IMR-90 (cell line): ENCODE measurements around the gene CNOT6. TPM values are rescaled to one million over a fixed set of nuclear protein-coding genes. Genes with fewer than 3 reads are reported as not detected.

Experiments used
- ATAC-seq: fragments of 200-7000 bp; cut with Tn5 transposase; 2 replicates; pipeline ENCODE4 v1.9.1; 2020; ENCODE audit warnings: low read depth, mild to moderate bottlenecking, moderate library complexity
- BruUV-seq: library from RNA; stranded (reverse); fragments of 400-500 nt; replicated peaks from 2 replicates; lab custom pipeline; 2021; lab: Mats Ljungman, UMichigan
- CTCF ChIA-PET: fragments of 300-600 bp; formaldehyde crosslinking; extraction: SDS; loops from one replicate; lab custom pipeline; 2021; ENCODE audit warnings: antibody characterized with exemption; lab: Yijun Ruan, JAX
- POLR2A ChIA-PET: fragments of 300-600 bp; sonication (Branson Sonifier 250); formaldehyde crosslinking; loops from one replicate; lab custom pipeline; 2022; ENCODE audit warnings: antibody characterized with exemption; ENCODE audit not compliant: unreplicated experiment; lab: Charles Lee
- DNase-seq: peaks from one replicate; pipeline ENCODE4 v3.0.0; 2013
- H2AFZ ChIP-seq: replicated peaks from 2 replicates; pipeline ENCODE3; 2013; ENCODE audit warnings: low read length, mild to moderate bottlenecking; ENCODE audit not compliant: poor library complexity
- H2AK5ac ChIP-seq: 2 replicates; pipeline ENCODE4 v1.6.1; 2013; ENCODE audit warnings: low read depth, low read length, inconsistent platforms
- H2AK9ac ChIP-seq: replicated peaks from 2 replicates; pipeline ENCODE3; 2013; ENCODE audit warnings: mild to moderate bottlenecking, low read depth, low read length, moderate library complexity; ENCODE audit not compliant: poor library complexity
- H2BK120ac ChIP-seq: 2 replicates; pipeline ENCODE4 v1.6.1; 2013; ENCODE audit warnings: low read depth, low read length, inconsistent platforms
- H2BK15ac ChIP-seq: 3 replicates; pipeline ENCODE4 v1.6.1; 2013; ENCODE audit warnings: low read depth, low read length, inconsistent platforms
- H2BK20ac ChIP-seq: 2 replicates; pipeline ENCODE4 v1.6.1; 2013; ENCODE audit warnings: low read depth, mild to moderate bottlenecking, inconsistent platforms, low read length, moderate library complexity
- H2BK5ac ChIP-seq: 2 replicates; pipeline ENCODE4 v1.6.1; 2013; ENCODE audit warnings: mild to moderate bottlenecking, low read depth, low read length, inconsistent platforms; ENCODE audit not compliant: poor library complexity, severe bottlenecking
- H3K14ac ChIP-seq: replicated peaks from 2 replicates; pipeline ENCODE4 v1.6.1; 2013; ENCODE audit warnings: low read depth, low read length, inconsistent platforms
- H3K18ac ChIP-seq: 2 replicates; pipeline ENCODE4 v1.6.1; 2013; ENCODE audit warnings: low read depth, low read length, control low read depth
- H3K23ac ChIP-seq: 2 replicates; pipeline ENCODE4 v1.6.1; 2013; ENCODE audit warnings: low read depth, low read length, inconsistent platforms
- H3K27ac ChIP-seq: 2 replicates; pipeline ENCODE4 v1.5.1; 2013; ENCODE audit warnings: mild to moderate bottlenecking, control low read depth, low read length; ENCODE audit not compliant: insufficient read depth
- H3K27me3 ChIP-seq: 2 replicates; pipeline ENCODE4 v1.6.1; 2013; ENCODE audit warnings: low read length; ENCODE audit not compliant: control insufficient read depth, insufficient read depth
- H3K36me3 ChIP-seq: 2 replicates; pipeline ENCODE4 v1.6.1; 2013; ENCODE audit warnings: low read length, mixed read lengths; ENCODE audit not compliant: control insufficient read depth, insufficient read depth
- H3K4ac ChIP-seq: 2 replicates; pipeline ENCODE4 v1.6.1; 2013; ENCODE audit warnings: low read depth, low read length, inconsistent platforms
- H3K4me1 ChIP-seq: 2 replicates; pipeline ENCODE4 v1.6.1; 2013; ENCODE audit warnings: low read length, mixed read lengths; ENCODE audit not compliant: control insufficient read depth, insufficient read depth
- H3K4me2 ChIP-seq: 2 replicates; pipeline ENCODE4 v1.6.1; 2013; ENCODE audit warnings: low read depth, mild to moderate bottlenecking, control low read depth, low read length, moderate library complexity
- H3K4me3 ChIP-seq: 2 replicates; pipeline ENCODE4 v1.5.1; 2013; ENCODE audit warnings: low read depth, mild to moderate bottlenecking, control low read depth, low read length, moderate library complexity; ENCODE audit not compliant: insufficient read depth
- H3K56ac ChIP-seq: 2 replicates; pipeline ENCODE4 v1.6.1; 2013; ENCODE audit warnings: low read length, inconsistent platforms; ENCODE audit not compliant: insufficient read depth; ENCODE audit errors: extremely low read depth
- H3K79me1 ChIP-seq, 2 experiments: 2 replicates each; pipeline ENCODE4 v1.6.1; 2013; ENCODE audit warnings: low read length in 2 of 2, inconsistent platforms in 1 of 2, low read depth in 1 of 2
- H3K9ac ChIP-seq: 2 replicates; pipeline ENCODE4 v1.6.1; 2013; ENCODE audit warnings: low read depth, low read length, control low read depth
- H3K9me1 ChIP-seq: 2 replicates; pipeline ENCODE4 v1.6.1; 2013; ENCODE audit warnings: low read length, inconsistent platforms; ENCODE audit not compliant: insufficient read depth
- H3K9me3 ChIP-seq: 2 replicates; pipeline ENCODE4 v1.6.1; 2013; ENCODE audit warnings: low read length; ENCODE audit not compliant: control insufficient read depth, insufficient read depth
- H4K20me1 ChIP-seq: 2 replicates; pipeline ENCODE4 v1.6.1; 2013; ENCODE audit warnings: low read length, inconsistent platforms; ENCODE audit not compliant: insufficient read depth
- H4K5ac ChIP-seq: 2 replicates; pipeline ENCODE4 v1.6.1; 2013; ENCODE audit warnings: mild to moderate bottlenecking, low read depth, low read length, control low read depth
- H4K8ac ChIP-seq, 2 experiments: 2 replicates each; pipeline ENCODE4 v1.6.1; 2013; ENCODE audit warnings: low read depth in 2 of 2, low read length in 2 of 2, control low read depth in 1 of 2, inconsistent platforms in 1 of 2
- H4K91ac ChIP-seq: 2 replicates; pipeline ENCODE4 v1.6.1; 2013; ENCODE audit warnings: low read depth, low read length, inconsistent platforms; ENCODE audit not compliant: insufficient read depth
- BHLHE40 ChIP-seq: fragments of 150-350 bp; IDR thresholded peaks from 2 replicates; pipeline ENCODE4 v1.6.1; 2016; ENCODE audit warnings: mild to moderate bottlenecking, low read depth, low read length
- CEBPB ChIP-seq: IDR thresholded peaks from 2 replicates; pipeline ENCODE4 v1.6.1; 2012; ENCODE audit warnings: low read depth, low read length, improper control_type of control experiment
- CHD1 ChIP-seq: IDR thresholded peaks from 2 replicates; pipeline ENCODE4 v1.6.1; 2012; ENCODE audit warnings: low read depth, low read length, improper control_type of control experiment
- CTCF ChIP-seq: conservative IDR thresholded peaks from 2 replicates; pipeline ENCODE4 v1.5.1; 2012; ENCODE audit warnings: mild to moderate bottlenecking, low read depth, low read length, improper control_type of control experiment
- FOS ChIP-seq: fragments of 150-350 bp; IDR thresholded peaks from 2 replicates; pipeline ENCODE4 v1.6.1; 2016; ENCODE audit warnings: low read depth, low read length
- MAZ ChIP-seq: IDR thresholded peaks from 2 replicates; pipeline ENCODE4 v1.6.1; 2012; ENCODE audit warnings: low read depth, mild to moderate bottlenecking, low read length, improper control_type of control experiment, moderate library complexity, borderline replicate concordance
- MXI1 ChIP-seq: IDR thresholded peaks from 2 replicates; pipeline ENCODE4 v1.6.1; 2012; ENCODE audit warnings: low read depth, mild to moderate bottlenecking, low read length, moderate library complexity, borderline replicate concordance
- NFE2L2 ChIP-seq: fragments of 150-350 bp; IDR thresholded peaks from 2 replicates; pipeline ENCODE4 v1.6.1; 2016; ENCODE audit warnings: low read depth, mild to moderate bottlenecking, low read length
- POLR2A ChIP-seq: IDR thresholded peaks from 2 replicates; pipeline ENCODE4 v1.6.1; 2012; ENCODE audit warnings: mild to moderate bottlenecking, low read depth, low read length
- RAD21 ChIP-seq: IDR thresholded peaks from 2 replicates; pipeline ENCODE4 v1.6.1; 2012; ENCODE audit warnings: low read length, improper control_type of control experiment
- RCOR1 ChIP-seq: IDR thresholded peaks from 2 replicates; pipeline ENCODE4 v1.6.1; 2012; ENCODE audit warnings: mild to moderate bottlenecking, low read length, improper control_type of control experiment; ENCODE audit not compliant: insufficient replicate concordance
- RFX5 ChIP-seq: IDR thresholded peaks from 2 replicates; pipeline ENCODE4 v1.8.0; 2012; ENCODE audit warnings: low read depth, mild to moderate bottlenecking, low read length, moderate library complexity
- SMC3 ChIP-seq: fragments of 150-350 bp; IDR thresholded peaks from 2 replicates; pipeline ENCODE4 v1.6.1; 2016; ENCODE audit warnings: low read depth, mild to moderate bottlenecking, antibody characterized with exemption, low read length, moderate library complexity
- USF2 ChIP-seq: fragments of 150-350 bp; IDR thresholded peaks from 2 replicates; pipeline ENCODE4 v1.6.1; 2017; ENCODE audit warnings: mild to moderate bottlenecking, antibody characterized with exemption, low read length, low read depth
- WGBS, 2 experiments: methylation state at CpG; one replicate each; pipeline versions ENCODE4 v1.1.5 to v1.1.7; 2013; ENCODE audit warnings: missing lambda C conversion rate in 2 of 2; ENCODE audit not compliant: insufficient read length in 1 of 2; ENCODE audit errors: extremely low coverage in 2 of 2; 5-methylcytosine and 5-hydroxymethylcytosine counted together
- dilution Hi-C: fragments of 300-500 bp; cut with HindIII; formaldehyde crosslinking; loops from one replicate; pipeline ENCODE4 v1.14.3; 2018; ENCODE audit warnings: low sequenced_read_pairs; ENCODE audit not compliant: unreplicated experiment
- in situ Hi-C: fragments of 300-500 bp; cut with MboI; formaldehyde crosslinking; loops from 3 replicates; pipeline ENCODE4 v1.14.3; 2019; ENCODE audit warnings: low sequenced_read_pairs, inconsistent platforms, mixed read lengths
- intact Hi-C: fragments of 100-400 bp; cut with micrococcal nuclease; formaldehyde crosslinking; loops from 2 replicates; pipeline ENCODE4 v1.10.0; 2022
- polyA plus RNA-seq, 3 experiments: library from polyadenylated mRNA; depleted of rRNA; stranded (reverse); fragments of >200 nt; gene quantifications; 2 replicates each; pipeline ENCODE4 v1.2.3, GENCODE V29; 2012; ENCODE audit warnings: low replicate concordance in 1 of 3
- total RNA-seq: library from RNA; depleted of rRNA; stranded (reverse); fragments of >200 nt; gene quantifications from 2 replicates; pipeline ENCODE4 v1.2.3, GENCODE V29; 2012
- TF ChIP-seq, protein P1 (sequence below): fragments of 150-350 bp; IDR thresholded peaks from 2 replicates; pipeline ENCODE4 v1.6.1; 2016; ENCODE audit warnings: low read depth, mild to moderate bottlenecking, low read length, moderate library complexity, borderline replicate concordance

Gene CNOT6
- total and polyA plus RNA-seq, 2 of the 4 experiments (the other 2 are of a cell fraction): 9.7 to 10.8 TPM

GRCh38 chr5:180605554-180606214, 111.5 kb downstream of the CNOT6 start:
- Histone ChIP-seq H4K20me1 (no peaks in the 10 kb centered on the region; the same call in 1 of the 2 replicates), H3K4ac (no peak overlapping the region), H2BK20ac (no peak overlapping the region), H2BK120ac (no peak overlapping the region), H4K8ac (no peak overlapping the region), H3K18ac (no peak overlapping the region), H3K23ac (no peak overlapping the region), H3K9ac (no peak overlapping the region), H2AFZ (peak overlapping the region; percentile 64), H3K14ac (no peak overlapping the region), H2BK5ac (no peak overlapping the region), H3K4me3 (no peak overlapping the region), H3K9me3 (no peaks in the 10 kb centered on the region), H3K27ac (no peak overlapping the region), H3K79me1 (no peaks in the 10 kb centered on the region), H4K5ac (no peak overlapping the region), H2BK15ac (no peak overlapping the region), H3K9me1 (no peaks in the 10 kb centered on the region), H3K4me1 (no peaks in the 10 kb centered on the region), H3K27me3 (peaks cover 10% of the 10 kb centered on the region; the same call in 1 of the 2 replicates), H3K4me2 (no peak overlapping the region), H4K91ac (no peak overlapping the region), H2AK5ac (no peak overlapping the region), H2AK9ac (no peak overlapping the region), H3K56ac (no peak overlapping the region), H3K36me3 (no peaks in the 10 kb centered on the region)
- no TSS peak for BruUV-seq
- intact Hi-C loops (loop anchor here (1.0 to 10.0 kb wide), 4 partner anchors 111 to 401 kb away; partner anchors contain the start of genes CNOT6, GFPT2 and RASGEF1C), dilution Hi-C loops (no loop called here), in situ Hi-C loops (no loop called here)
- CTCF ChIA-PET: interaction anchor here (1.2 kb wide), 1 partner anchor 13 kb away, joined by 8 read pairs; no protein-coding TSS in a partner anchor
- 54% methylated on average over 3 of the region's 11 CpGs; no CpG with 5 or more reads in 1 of the 2 experiments for WGBS, 2 experiments
- POLR2A ChIA-PET: no interaction called here
- peak; percentile 51 for DNase-seq
- ATAC-seq: peak; percentile 73
- TF ChIP-seq NFE2L2: no peak
- no peak for TF ChIP-seq BHLHE40
- TF ChIP-seq USF2: no peak
- TF ChIP-seq, protein P1, sequence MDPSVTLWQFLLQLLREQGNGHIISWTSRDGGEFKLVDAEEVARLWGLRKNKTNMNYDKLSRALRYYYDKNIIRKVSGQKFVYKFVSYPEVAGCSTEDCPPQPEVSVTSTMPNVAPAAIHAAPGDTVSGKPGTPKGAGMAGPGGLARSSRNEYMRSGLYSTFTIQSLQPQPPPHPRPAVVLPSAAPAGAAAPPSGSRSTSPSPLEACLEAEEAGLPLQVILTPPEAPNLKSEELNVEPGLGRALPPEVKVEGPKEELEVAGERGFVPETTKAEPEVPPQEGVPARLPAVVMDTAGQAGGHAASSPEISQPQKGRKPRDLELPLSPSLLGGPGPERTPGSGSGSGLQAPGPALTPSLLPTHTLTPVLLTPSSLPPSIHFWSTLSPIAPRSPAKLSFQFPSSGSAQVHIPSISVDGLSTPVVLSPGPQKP: no peak
- no peak for TF ChIP-seq POLR2A
- TF ChIP-seq MAZ: no peak
- TF ChIP-seq SMC3: peak; percentile 48
- TF ChIP-seq RAD21: peak; percentile 52
- no peak for TF ChIP-seq RFX5
- no peak for TF ChIP-seq CEBPB
- TF ChIP-seq RCOR1: no peak
- peak; percentile 56 for TF ChIP-seq CTCF
- no peak for TF ChIP-seq CHD1
- TF ChIP-seq FOS: no peak
- no peak for TF ChIP-seq MXI1
